H1 (cell line): ENCODE results near the gene ADAMTS13. TPM values are rescaled to one million over a fixed set of nuclear protein-coding genes. Genes with fewer than 3 reads are reported as not detected.

Experiments
- BRCA1 ChIP-seq: IDR thresholded peaks from 2 replicates; pipeline ENCODE4 v1.6.1; 2012; ENCODE audit warnings: low read depth, low read length, improper control_type of control experiment
- CHD1 ChIP-seq: IDR thresholded peaks from 2 replicates; pipeline ENCODE4 v1.6.1; 2012; ENCODE audit warnings: low read depth, low read length, improper control_type of control experiment
- PHF8 ChIP-seq: fragments of 200-600 bp; sonication (generic); conservative IDR thresholded peaks from 2 replicates; pipeline ENCODE4 v1.7.1; 2012; ENCODE audit warnings: low read depth, mild to moderate bottlenecking, inconsistent platforms, low read length, moderate library complexity
- SAP30 ChIP-seq: fragments of 300-600 bp; sonication (generic); IDR thresholded peaks from 2 replicates; pipeline ENCODE4 v1.7.1; 2012; ENCODE audit warnings: low read length, moderate library complexity, mild to moderate bottlenecking, inconsistent platforms; ENCODE audit not compliant: insufficient read depth, insufficient replicate concordance
- SP1 ChIP-seq: IDR thresholded peaks from 2 replicates; pipeline ENCODE4 v1.6.1; 2011; ENCODE audit warnings: low read depth, low read length
- SP2 ChIP-seq: IDR thresholded peaks from 2 replicates; pipeline ENCODE4 v1.6.1; 2012; ENCODE audit warnings: mild to moderate bottlenecking, low read length, inconsistent platforms
- polyA plus RNA-seq, 7 experiments: library from polyadenylated mRNA; depleted of rRNA in 3 of 7; stranded (reverse) in 5 of 7; unstranded in 2 of 7; fragments of >200 nt in 5 of 7; fragments of 200-250 nt in 2 of 7; gene quantifications; 1 replicate in 5 of 7; 2 replicates in 1 of 7; 4 replicates in 1 of 7; pipeline versions ENCODE4 v1.2.1 to v1.2.3, GENCODE V29; 2011 to 2013; ENCODE audit warnings: missing spikeins in 2 of 7, mixed read lengths in 2 of 7
- total RNA-seq: library from RNA; stranded (reverse); fragmentation: NEBNext Ultra II Directional; extraction: Animal tissue kit (Norgen Biotek cat#: 25700); gene quantifications from 2 replicates; pipeline ENCODE4 v1.2.1, GENCODE V29; 2021

The ADAMTS13 gene
- total and polyA plus RNA-seq, 2 of the 8 experiments (the other 6 are each of a cell fraction or from before 2014, with no cell fraction given), result 4.4 to 5.8 TPM

DNA sequence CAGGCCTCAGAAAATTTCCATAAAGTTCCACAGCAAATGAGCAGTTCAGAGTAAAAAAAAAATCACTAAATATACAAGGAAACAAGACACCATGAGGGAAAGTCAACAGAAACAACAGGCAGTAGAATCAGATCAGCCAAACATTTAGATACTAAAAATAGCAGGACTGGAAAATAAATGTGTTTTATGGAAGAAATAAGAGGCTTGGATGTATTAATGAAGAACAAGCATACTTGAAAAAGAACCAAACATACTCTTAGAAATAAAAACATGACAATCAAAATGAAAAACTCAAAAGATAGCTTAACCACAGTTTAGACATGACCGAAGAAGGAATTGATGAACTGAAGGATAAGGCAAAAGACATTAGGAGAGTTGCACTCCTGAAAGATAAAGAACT is 79.9 kb downstream of the ADAMTS13 start (continued):
- TF ChIP-seq SAP30 (no peak), SP1 (no peak), CHD1 (no peak), BRCA1 (no peak), SP2 (no peak), PHF8 (no peak)
